ENCODE measurements around the gene ABHD17B. TPM values are rescaled to one million over a fixed set of nuclear protein-coding genes. Genes with fewer than 3 reads are reported as not detected.

Gene ABHD17B
- total RNA-seq, 1 donor from 2014 or later: 19.6 TPM

- TF ChIP-seq, protein P1, sequence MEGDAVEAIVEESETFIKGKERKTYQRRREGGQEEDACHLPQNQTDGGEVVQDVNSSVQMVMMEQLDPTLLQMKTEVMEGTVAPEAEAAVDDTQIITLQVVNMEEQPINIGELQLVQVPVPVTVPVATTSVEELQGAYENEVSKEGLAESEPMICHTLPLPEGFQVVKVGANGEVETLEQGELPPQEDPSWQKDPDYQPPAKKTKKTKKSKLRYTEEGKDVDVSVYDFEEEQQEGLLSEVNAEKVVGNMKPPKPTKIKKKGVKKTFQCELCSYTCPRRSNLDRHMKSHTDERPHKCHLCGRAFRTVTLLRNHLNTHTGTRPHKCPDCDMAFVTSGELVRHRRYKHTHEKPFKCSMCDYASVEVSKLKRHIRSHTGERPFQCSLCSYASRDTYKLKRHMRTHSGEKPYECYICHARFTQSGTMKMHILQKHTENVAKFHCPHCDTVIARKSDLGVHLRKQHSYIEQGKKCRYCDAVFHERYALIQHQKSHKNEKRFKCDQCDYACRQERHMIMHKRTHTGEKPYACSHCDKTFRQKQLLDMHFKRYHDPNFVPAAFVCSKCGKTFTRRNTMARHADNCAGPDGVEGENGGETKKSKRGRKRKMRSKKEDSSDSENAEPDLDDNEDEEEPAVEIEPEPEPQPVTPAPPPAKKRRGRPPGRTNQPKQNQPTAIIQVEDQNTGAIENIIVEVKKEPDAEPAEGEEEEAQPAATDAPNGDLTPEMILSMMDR (IDR thresholded peaks at IDR 0.05; ENCODE audit: insufficient read depth, low read length, poor library complexity, severe bottlenecking): no peak
- no peak for DNase-seq (ENCODE audit: low read depth)
- no peaks in the 10 kb centered on the region for H3K36me3 ChIP-seq (ENCODE audit: control insufficient read depth, insufficient read depth, low read length)
- no peak overlapping the region for H3K4me3 ChIP-seq (ENCODE audit: low read depth, low read length)
- H3K27me3 ChIP-seq (ENCODE audit: control insufficient read depth, insufficient read depth, low read length): no peaks in the 10 kb centered on the region
These were observed 31.3 kb downstream of the ABHD17B start for GRCh38 chr9:71879644-71880174.

DNA sequence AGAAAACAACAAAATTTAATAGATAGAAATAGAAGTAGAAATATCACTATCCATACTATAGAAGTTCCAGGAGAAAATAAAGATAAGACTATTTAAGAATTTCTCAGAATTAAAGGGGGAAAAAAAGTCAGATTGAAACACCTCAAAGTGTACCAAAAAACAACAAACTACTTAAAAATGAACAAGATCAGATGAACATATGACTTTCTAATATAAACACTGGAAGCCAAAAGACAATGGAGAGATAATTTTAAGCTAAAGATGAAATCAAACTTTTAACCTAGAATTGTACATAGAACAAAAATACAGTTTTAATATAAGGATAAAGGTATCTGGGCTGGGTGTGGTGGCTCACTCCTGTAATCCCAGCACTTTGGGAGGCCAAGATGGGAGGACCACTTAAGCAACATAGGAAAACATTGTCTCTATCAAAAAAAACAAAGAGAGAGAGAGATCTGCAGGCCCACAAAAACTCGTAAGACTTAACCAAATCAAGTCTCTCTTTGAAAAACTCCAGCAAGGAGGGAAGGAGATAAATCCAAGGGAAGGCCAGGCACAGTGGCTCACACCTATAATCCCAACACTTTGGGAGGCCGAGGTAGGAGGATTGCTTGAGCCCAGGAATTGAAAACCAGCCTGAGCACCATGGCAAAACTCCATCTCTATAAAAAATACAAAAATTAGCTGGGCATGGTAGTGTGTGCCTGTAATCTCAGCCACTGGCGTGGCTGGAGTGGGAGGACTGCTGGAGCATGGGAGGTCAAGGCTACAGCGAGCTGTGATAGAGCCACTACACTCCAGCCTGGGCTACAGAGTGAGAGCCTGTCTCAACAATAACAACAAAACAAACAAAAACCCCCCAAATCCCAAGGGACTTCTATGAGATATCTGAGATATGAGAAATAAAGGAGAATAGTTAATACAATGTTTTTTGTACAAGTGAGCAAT is 32.4 kb downstream of the ABHD17B start:
- DNase-seq (ENCODE audit: low read depth): no peak
- Histone ChIP-seq H3K27me3 (ENCODE audit: control insufficient read depth, insufficient read depth, low read length) (no peaks in the 10 kb centered on the region), H3K4me3 (ENCODE audit: low read depth, low read length) (no peak overlapping the region), H3K36me3 (ENCODE audit: control insufficient read depth, insufficient read depth, low read length) (no peaks in the 10 kb centered on the region)
- TF ChIP-seq, protein P1 (IDR thresholded peaks at IDR 0.05; ENCODE audit: insufficient read depth, low read length, poor library complexity, severe bottlenecking): no peak

DNA sequence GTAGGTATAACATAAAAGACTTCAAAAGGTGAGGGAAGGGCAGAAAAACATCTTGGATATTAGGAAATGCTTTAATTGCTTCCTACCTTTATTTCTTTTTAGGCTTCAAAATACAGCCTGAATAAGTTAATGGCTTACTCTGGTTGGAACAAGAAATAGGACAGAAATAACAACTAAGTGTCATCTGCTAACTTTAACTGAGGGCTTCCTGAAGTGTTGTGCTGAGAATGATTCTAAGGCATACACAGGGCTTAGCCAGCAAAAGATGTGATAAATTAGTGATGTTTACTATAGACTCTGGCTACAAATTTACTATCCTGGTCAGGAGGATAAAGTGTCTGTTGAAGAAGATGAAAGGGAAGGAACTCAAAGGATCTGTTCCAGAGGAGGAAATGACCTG is 34.2 kb downstream of the ABHD17B start:
- Histone ChIP-seq H3K36me3 (ENCODE audit: control insufficient read depth, insufficient read depth, low read length) (no peaks in the 10 kb centered on the region), H3K4me3 (ENCODE audit: low read depth, low read length) (no peak overlapping the region), H3K27me3 (ENCODE audit: control insufficient read depth, insufficient read depth, low read length) (no peaks in the 10 kb centered on the region)
- DNase-seq (ENCODE audit: low read depth): no peak
- TF ChIP-seq, protein P1 (IDR thresholded peaks at IDR 0.05; ENCODE audit: insufficient read depth, low read length, poor library complexity, severe bottlenecking): no peak

- Histone ChIP-seq H3K27me3 (ENCODE audit: control insufficient read depth, insufficient read depth, low read length) (no peaks in the 10 kb centered on the region), H3K4me3 (ENCODE audit: low read depth, low read length) (no peak overlapping the region)
- TF ChIP-seq, protein P1 (IDR thresholded peaks at IDR 0.05; ENCODE audit: insufficient read depth, low read length, poor library complexity, severe bottlenecking): no peak
These were observed 34.9 kb downstream of the ABHD17B start for GRCh38 chr9:71876106-71876505.

DNA sequence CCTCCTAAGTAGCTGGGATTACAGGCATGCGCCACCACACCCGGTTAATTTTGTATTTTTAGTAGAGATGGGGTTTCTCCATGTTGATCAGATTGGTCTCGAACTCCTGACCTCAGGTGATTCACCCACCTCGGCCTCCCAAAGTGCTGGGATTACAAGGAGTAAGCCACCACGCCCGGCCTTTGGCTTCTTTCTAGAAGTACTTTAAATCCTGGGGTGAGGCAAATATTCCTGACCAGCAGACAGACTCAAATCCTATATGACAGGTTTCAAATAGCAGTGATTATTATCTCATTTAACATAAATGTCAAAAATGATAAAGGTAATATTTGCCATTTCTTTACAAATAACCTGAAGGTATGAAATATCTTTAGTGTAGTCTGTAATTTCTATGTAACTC is 35.6 kb downstream of the ABHD17B start:
- TF ChIP-seq, protein P1 (IDR thresholded peaks at IDR 0.05; ENCODE audit: insufficient read depth, low read length, poor library complexity, severe bottlenecking): no peak
- H3K36me3 ChIP-seq (ENCODE audit: control insufficient read depth, insufficient read depth, low read length): no peaks in the 10 kb centered on the region
- DNase-seq (ENCODE audit: low read depth): no peak
- H3K4me3 ChIP-seq (ENCODE audit: low read depth, low read length): no peak overlapping the region
- H3K27me3 ChIP-seq (ENCODE audit: control insufficient read depth, insufficient read depth, low read length): no peaks in the 10 kb centered on the region

More at GRCh38 chr9:71876106-71876505, 34.9 kb downstream of the ABHD17B start:
- H3K36me3 ChIP-seq (ENCODE audit: control insufficient read depth, insufficient read depth, low read length): no peaks in the 10 kb centered on the region
- no peak for DNase-seq (ENCODE audit: low read depth)
